Kidney (tissue), 14 donors: ENCODE data around the gene TUBGCP4. TPM values are rescaled to one million over a fixed set of nuclear protein-coding genes. Genes with fewer than 3 reads are reported as not detected.

ENCODE experiments used
- DNase-seq, 5 donors: peaks; one replicate each; pipeline ENCODE4 v3.0.0-alpha.2; 2013 to 2020
- FAIRE-seq: peaks from 2 replicates; lab custom pipeline; 2012; peaks lifted over from hg19 to GRCh38; lab: Jason Lieb, UNC
- H3K27ac ChIP-seq, 2 donors: one replicate each; pipeline ENCODE4 v1.7.0; 2013; ENCODE audit warnings: low read depth in 2 of 2, low read length in 2 of 2, inconsistent platforms in 1 of 2
- H3K27me3 ChIP-seq: one replicate; pipeline ENCODE4 v1.7.1; 2013; ENCODE audit warnings: low read length, inconsistent platforms; ENCODE audit not compliant: control insufficient read depth, insufficient read depth
- H3K36me3 ChIP-seq, 3 donors: one replicate each; pipeline versions ENCODE4 v1.7.0 to v1.7.1; 2013; ENCODE audit warnings: low read length in 3 of 3, control low read depth in 1 of 3, inconsistent platforms in 1 of 3; ENCODE audit not compliant: insufficient read depth in 3 of 3, control insufficient read depth in 2 of 3
- H3K4me1 ChIP-seq, 3 donors: one replicate each; pipeline versions ENCODE4 v1.7.0 to v1.7.1; 2013; ENCODE audit warnings: low read length in 3 of 3, inconsistent platforms in 1 of 3, low read depth in 1 of 3; ENCODE audit not compliant: control insufficient read depth in 2 of 3, insufficient read depth in 2 of 3
- H3K4me3 ChIP-seq, 3 donors: one replicate each; pipeline versions ENCODE4 v1.7.0 to v1.8.1; 2013; ENCODE audit warnings: low read length in 3 of 3, control low read depth in 1 of 3, inconsistent platforms in 1 of 3
- H3K9ac ChIP-seq, 3 donors: one replicate each; pipeline versions ENCODE4 v1.7.0 to v1.7.1; 2013; ENCODE audit warnings: low read length in 3 of 3, control low read depth in 1 of 3, inconsistent platforms in 1 of 3
- H3K9me3 ChIP-seq, 3 donors: one replicate each; pipeline versions ENCODE4 v1.7.0 to v1.7.1; 2013; ENCODE audit warnings: low read length in 3 of 3, control low read depth in 1 of 3, inconsistent platforms in 1 of 3; ENCODE audit not compliant: control insufficient read depth in 2 of 3, insufficient read depth in 1 of 3
- intact Hi-C: fragments of 100-400 bp; cut with DNase I; formaldehyde crosslinking; loops from one replicate; pipeline ENCODE4 v1.11.1; 2022
- polyA plus RNA-seq: library from polyadenylated mRNA; stranded (reverse); fragments of 350-450 nt; fragmentation: Illumina TruSeq; extraction: RNeasy Lipid Tissue Mini Kit (QIAGEN cat#74804); gene quantifications from one replicate; pipeline ENCODE4 v1.2.3, GENCODE V29; 2014; ENCODE audit warnings: low read depth, low replicate concordance; ENCODE audit not compliant: insufficient read depth
- total RNA-seq: library from RNA; stranded (reverse); fragmentation: NEBNext Ultra II Directional; extraction: Animal tissue kit (Norgen Biotek cat#: 25700); gene quantifications from one replicate; pipeline ENCODE4 v1.2.1, GENCODE V29; 2021
- TF ChIP-seq, protein P1 (sequence below): IDR thresholded peaks from 3 replicates; pipeline ENCODE4 v1.5.1; 2012; ENCODE audit warnings: mild to moderate bottlenecking, moderate library complexity, borderline replicate concordance; ENCODE audit not compliant: insufficient read depth; ENCODE audit errors: extremely low read depth
- donor health status: control.
- donor health status: control.
- donor health status: control.
- donor health status: control.
- donor health status: control.
- donor health status: DM: yes; HTN: yes; CAD: no.
- donor health status: Normal renal cell carcinoma (clear cell type).

The TUBGCP4 gene
- total and polyA plus RNA-seq, 2 donors from 2014 or later: 2.7 to 12.9 TPM

DNA sequence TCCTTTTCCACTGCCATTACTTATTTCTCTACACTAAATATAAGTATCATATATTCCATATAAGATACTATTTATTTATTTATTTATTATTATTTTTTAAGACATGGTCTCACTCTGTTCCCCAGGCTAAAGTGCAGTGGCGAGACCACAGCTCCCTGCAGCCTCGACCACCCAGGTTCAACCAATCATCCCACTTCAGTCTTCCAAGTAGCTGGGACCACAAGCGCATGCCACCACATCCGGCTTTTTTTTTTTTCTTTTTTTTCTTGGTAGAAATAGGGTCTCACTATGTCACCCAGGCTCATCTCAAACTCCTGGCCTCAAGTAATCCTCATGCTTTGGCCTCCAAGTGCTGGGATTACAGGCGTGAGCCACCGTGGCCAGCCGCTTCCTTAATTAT, 65.5 kb downstream of the TUBGCP4 start:
- peaks cover 8 to 34% (median 15%) of the 10 kb centered on the region in 3 donors for H3K36me3 ChIP-seq
- no peak overlapping the region for H3K4me3 ChIP-seq
- no peak overlapping the region for H3K9ac ChIP-seq
- H3K9me3 ChIP-seq: no peaks in the 10 kb centered on the region
- H3K4me1 ChIP-seq: no peaks in the 10 kb centered on the region
- H3K27me3 ChIP-seq: no peaks in the 10 kb centered on the region
- TF ChIP-seq, protein P1, sequence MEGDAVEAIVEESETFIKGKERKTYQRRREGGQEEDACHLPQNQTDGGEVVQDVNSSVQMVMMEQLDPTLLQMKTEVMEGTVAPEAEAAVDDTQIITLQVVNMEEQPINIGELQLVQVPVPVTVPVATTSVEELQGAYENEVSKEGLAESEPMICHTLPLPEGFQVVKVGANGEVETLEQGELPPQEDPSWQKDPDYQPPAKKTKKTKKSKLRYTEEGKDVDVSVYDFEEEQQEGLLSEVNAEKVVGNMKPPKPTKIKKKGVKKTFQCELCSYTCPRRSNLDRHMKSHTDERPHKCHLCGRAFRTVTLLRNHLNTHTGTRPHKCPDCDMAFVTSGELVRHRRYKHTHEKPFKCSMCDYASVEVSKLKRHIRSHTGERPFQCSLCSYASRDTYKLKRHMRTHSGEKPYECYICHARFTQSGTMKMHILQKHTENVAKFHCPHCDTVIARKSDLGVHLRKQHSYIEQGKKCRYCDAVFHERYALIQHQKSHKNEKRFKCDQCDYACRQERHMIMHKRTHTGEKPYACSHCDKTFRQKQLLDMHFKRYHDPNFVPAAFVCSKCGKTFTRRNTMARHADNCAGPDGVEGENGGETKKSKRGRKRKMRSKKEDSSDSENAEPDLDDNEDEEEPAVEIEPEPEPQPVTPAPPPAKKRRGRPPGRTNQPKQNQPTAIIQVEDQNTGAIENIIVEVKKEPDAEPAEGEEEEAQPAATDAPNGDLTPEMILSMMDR: no peak
- H3K27ac ChIP-seq: no peak overlapping the region
- FAIRE-seq (no peak), DNase-seq (no peak)
- intact Hi-C loops: no loop called here

DNA sequence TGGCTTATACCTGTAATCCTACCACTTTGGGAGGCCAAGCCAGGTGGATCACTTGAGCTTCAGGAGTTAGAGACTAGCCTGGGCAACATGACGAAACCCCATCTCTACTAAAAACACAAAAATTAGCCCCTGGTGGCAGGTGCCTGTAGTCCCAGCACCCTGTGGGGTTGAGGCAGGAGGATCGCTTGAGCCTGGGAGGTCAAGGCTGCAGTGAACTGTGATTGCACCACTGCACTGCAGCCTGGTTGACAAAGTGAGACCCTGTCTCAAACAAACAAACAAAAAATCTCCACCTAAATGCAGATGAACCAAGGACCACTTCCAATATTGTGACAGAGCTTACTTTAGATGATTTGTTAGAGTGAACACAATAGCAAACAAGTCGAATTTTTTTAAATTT, 68.4 kb downstream of the TUBGCP4 start:
- intact Hi-C loops: no loop called here
- H3K36me3 ChIP-seq: peaks cover 5 to 24% (median 6%) of the 10 kb centered on the region in 3 donors
- FAIRE-seq: no peak

GRCh38 chr15:43440721-43441281, 69.9 kb downstream of the TUBGCP4 start:
- H3K9me3 ChIP-seq: no peaks in the 10 kb centered on the region
- H3K27me3 ChIP-seq: no peaks in the 10 kb centered on the region
- no peak overlapping the region for H3K27ac ChIP-seq
- no peaks in the 10 kb centered on the region for H3K4me1 ChIP-seq
- FAIRE-seq: no peak
- DNase-seq: peak in 2 of 5 donors; percentile 6 to 32
- intact Hi-C loops: no loop called here
- TF ChIP-seq, protein P1: peak; percentile 21
- H3K4me3 ChIP-seq: no peak overlapping the region
- H3K9ac ChIP-seq: no peak overlapping the region
- H3K36me3 ChIP-seq: peaks cover 6 to 30% (median 14%) of the 10 kb centered on the region in 3 donors

More for the DNA sequence above, 68.4 kb downstream of the TUBGCP4 start:
- no peaks in the 10 kb centered on the region for H3K27me3 ChIP-seq
- no peak overlapping the region for H3K4me3 ChIP-seq
- no peak for DNase-seq
- no peak overlapping the region for H3K27ac ChIP-seq
- H3K9me3 ChIP-seq: no peaks in the 10 kb centered on the region
- no peak overlapping the region for H3K9ac ChIP-seq
- no peaks in the 10 kb centered on the region for H3K4me1 ChIP-seq
- TF ChIP-seq, protein P1: no peak
